ENCODE data around the gene MAP2K7. TPM values are rescaled to one million over a fixed set of nuclear protein-coding genes. Genes with fewer than 3 reads are reported as not detected.

The MAP2K7 gene
- total RNA-seq, 4 donors from 2014 or later = 9.9 to 16.2 (median 12.4) TPM

- TF ChIP-seq CTCF (IDR thresholded peaks at IDR 0.05; ENCODE audit: low read depth) = no peak
Measured at GRCh38 chr19:7902796-7903243, 857 bp upstream of the MAP2K7 start.

- TF ChIP-seq CTCF (IDR thresholded peaks at IDR 0.05; ENCODE audit: low read depth) = no peak
Measured at GRCh38 chr19:7904074-7905020, 670 bp downstream of the MAP2K7 start.

GRCh38 chr19:7905268-7905667 lies 1.6 kb downstream of the MAP2K7 start:
- TF ChIP-seq CTCF (IDR thresholded peaks at IDR 0.05; ENCODE audit: low read depth) = no peak

GRCh38 chr19:7905859-7906258 lies 2.2 kb downstream of the MAP2K7 start:
- no peak for TF ChIP-seq CTCF (IDR thresholded peaks at IDR 0.05; ENCODE audit: low read depth)

- TF ChIP-seq CTCF (IDR thresholded peaks at IDR 0.05; ENCODE audit: low read depth) = no peak
Measured at GRCh38 chr19:7907122-7907521, 3.4 kb downstream of the MAP2K7 start.

GRCh38 chr19:7907544-7907943 lies 3.9 kb downstream of the MAP2K7 start:
- TF ChIP-seq CTCF (IDR thresholded peaks at IDR 0.05; ENCODE audit: low read depth) = no peak

- no peak for TF ChIP-seq CTCF (IDR thresholded peaks at IDR 0.05; ENCODE audit: low read depth)
Measured at GRCh38 chr19:7908078-7908699, 4.5 kb downstream of the MAP2K7 start.

All from subcutaneous adipose tissue (tissue), 4 donors.